Prostate gland (tissue), 2 donors: ENCODE results near the gene SAMD4A.

Source experiments
- CTCF ChIP-seq, 4 experiments: fragments of 200-600 bp in 2 of 4; fragments of 450-650 bp in 2 of 4; sonication (generic) in 2 of 4; IDR thresholded peaks; 1 replicate in 3 of 4; 2 replicates in 1 of 4; pipeline ENCODE4 v1.5.1; 2016 to 2019; ENCODE audit warnings: antibody characterized with exemption in 4 of 4, mild to moderate bottlenecking in 2 of 4, moderate library complexity in 2 of 4
- POLR2A ChIP-seq: fragments of 450-650 bp; IDR thresholded peaks from one replicate; pipeline ENCODE4 v1.6.1; 2016; ENCODE audit warnings: antibody characterized with exemption, mild to moderate bottlenecking

DNA sequence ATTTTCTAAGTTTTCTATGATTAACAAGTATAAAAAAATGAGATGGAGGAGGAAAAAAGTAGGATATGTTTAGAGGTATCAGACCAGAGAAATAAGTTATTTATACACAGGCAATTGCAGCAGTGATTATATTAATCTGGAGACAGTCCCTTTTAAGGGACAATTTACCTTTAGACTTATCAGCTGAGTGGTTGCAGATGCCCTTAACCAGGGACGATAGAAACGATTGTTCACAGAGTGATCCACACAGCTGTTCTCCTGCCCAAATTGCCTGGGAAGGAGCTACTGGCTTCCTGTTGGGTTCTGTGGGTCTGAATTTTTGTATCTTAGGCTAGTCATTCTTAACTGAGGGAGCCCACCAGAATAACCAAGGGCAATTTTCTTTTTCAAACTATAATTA, 269.3 kb downstream of the SAMD4A start:
- TF ChIP-seq CTCF (IDR thresholded peaks at IDR 0.05) (no peak), POLR2A (no peak)
